Activated CD4-positive, alpha-beta T cell treated with anti-CD3 and anti-CD28 coated beads, Interleukin-2, Interleukin-6, amounts not matched to agents 100 ng/mL and 50 ng/mL, durations not matched to agents 16 hours and 8 hours (primary cell): ENCODE results near the gene NOC2L.
A peak's percentile ranks its signal among the peaks of the same experiment; 100 is the strongest.

Experiments used
- DNase-seq: peaks from one replicate; pipeline ENCODE4 v3.0.0-alpha.2; 2020

NOC2L gene

GRCh38 chr1:974293-974640 is 15.2 kb upstream of the NOC2L start:
- no peak for DNase-seq

GRCh38 chr1:973459-974292 is 14.6 kb upstream of the NOC2L start:
- DNase-seq = no peak

GRCh38 chr1:972726-973458 is 13.8 kb upstream of the NOC2L start:
- no peak for DNase-seq

DNA sequence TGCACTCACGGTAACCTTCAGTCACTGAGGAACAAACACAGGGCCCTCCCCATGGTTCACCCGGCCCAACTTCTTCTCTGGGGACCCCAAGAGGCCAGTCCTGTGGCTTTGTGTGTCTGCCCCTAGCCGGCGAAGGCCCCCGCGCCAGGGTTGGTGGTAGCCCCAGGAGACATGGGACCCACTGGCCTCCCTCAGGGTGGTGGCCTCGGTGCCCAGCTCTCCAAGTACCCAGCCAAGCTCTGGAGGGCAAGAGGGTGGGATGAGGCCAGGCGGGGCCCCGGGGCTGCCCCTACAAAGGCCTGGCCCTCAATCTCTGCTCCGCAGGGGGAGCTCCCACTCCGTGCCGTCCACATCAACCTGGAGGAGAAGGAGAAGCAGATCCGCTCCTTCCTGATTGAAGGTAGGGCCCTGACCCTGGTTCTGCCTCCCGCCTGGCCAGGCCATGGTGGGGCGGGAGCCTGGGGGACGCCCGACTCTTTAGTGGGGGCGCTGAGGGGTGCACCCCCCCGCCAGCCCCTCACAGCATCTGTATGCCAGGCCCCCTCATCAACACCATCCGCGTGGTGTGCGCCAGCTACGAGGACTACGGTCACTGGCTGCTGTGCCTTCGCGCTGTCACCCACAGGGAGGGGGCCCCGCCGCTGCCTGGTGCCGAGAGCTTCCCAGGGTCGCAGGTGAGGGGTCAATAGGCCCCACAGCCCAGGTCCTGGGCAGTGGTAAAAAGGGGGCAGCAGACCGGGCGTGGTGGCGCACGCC is 12.9 kb upstream of the NOC2L start:
- no peak for DNase-seq

DNA sequence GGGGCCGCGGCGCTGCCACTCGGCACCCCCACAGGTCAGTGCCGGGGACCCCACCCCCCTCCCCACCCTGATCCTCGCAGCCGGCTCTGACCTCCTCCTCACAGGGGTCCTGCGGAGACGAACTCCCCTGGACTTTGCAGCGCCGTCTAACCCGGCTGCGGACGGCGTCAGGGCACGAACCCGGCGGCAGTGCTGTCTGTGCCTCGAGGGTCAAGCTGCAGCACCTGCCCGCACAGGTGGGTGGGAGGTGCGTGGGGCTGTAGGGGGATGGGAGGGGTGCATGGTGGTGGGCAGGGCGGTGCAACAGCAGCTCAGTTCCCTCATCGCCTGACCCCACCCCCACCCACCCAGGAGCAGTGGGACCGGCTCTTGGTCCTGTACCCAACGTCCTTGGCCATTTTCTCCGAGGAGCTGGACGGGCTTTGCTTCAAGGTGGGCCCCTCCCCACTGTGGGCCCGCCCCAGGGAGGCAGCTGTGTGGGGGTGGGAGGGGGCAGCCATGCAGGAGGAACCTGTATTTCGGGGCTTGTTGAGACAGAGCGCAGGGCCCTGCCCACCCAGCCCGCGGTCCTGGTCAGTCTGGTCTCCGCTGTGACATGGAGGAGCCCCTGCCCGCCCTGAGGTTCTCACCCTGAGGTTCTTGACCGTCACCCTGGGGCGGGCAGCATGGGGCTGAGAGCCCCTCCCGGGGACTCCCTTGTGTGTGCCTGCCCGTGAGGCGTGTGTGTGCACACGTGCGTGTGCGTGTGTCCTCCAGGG is 12.1 kb upstream of the NOC2L start:
- no peak for DNase-seq

DNA sequence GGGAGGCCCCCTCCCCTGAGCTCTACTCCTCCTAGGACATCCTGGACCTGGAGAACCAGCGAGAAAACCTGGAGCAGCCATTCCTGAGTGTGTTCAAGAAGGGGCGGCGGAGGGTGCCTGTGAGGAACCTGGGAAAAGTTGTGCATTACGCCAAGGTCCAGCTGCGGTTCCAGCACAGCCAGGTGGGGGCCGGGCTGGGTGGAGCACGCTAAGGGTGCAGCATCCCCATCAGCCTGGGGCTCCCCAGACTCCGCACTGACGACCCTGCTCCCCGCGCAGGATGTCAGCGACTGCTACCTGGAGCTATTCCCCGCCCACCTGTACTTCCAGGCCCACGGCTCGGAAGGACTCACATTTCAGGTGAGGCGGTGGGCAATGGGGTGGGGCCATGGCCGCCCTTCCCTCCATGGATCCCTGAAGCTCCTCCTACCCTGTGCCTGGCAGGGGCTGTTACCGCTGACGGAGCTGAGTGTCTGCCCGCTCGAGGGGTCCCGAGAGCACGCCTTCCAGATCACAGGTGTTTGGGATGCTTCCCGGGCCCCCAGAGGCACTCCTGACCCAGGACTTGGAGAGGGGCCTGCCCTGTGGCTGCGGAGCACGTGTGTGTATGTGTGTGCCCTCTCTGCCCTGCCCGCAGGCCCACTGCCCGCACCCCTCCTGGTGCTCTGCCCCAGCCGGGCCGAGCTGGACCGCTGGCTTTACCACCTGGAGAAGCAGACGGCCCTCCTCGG is 11.4 kb upstream of the NOC2L start:
- DNase-seq = no peak

DNA sequence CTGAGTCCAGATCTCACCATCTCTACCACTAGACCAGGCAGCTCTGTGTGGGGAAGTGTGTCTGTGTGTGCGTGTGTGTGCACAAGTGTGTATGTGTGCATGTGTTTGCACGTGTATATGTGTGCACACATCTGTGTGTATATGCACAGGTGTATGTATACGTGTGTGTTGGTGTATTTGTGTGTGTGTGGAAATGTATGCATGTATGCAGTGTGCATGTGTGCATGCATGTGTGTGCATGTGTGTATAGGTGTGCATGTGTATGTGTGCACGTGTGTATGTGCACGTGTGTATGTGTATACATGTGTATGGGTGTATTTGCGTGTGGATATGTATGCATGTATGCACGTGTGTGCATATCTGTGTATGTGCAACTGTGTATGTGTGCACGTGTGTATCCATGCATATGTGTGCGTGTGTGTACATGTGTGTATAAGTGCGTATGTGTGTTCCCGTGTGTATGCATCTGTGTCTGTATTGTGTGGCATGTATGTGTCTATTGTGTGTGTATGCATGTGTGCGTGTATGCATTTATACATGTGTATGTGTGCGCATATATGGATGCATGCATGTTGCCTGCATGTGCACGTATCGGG is 10.3 kb upstream of the NOC2L start:
- no peak for DNase-seq

GRCh38 chr1:967466-968343 is 8.6 kb upstream of the NOC2L start:
- DNase-seq = no peak

GRCh38 chr1:966704-967300 is 7.7 kb upstream of the NOC2L start:
- peak; percentile 88 for DNase-seq

DNA sequence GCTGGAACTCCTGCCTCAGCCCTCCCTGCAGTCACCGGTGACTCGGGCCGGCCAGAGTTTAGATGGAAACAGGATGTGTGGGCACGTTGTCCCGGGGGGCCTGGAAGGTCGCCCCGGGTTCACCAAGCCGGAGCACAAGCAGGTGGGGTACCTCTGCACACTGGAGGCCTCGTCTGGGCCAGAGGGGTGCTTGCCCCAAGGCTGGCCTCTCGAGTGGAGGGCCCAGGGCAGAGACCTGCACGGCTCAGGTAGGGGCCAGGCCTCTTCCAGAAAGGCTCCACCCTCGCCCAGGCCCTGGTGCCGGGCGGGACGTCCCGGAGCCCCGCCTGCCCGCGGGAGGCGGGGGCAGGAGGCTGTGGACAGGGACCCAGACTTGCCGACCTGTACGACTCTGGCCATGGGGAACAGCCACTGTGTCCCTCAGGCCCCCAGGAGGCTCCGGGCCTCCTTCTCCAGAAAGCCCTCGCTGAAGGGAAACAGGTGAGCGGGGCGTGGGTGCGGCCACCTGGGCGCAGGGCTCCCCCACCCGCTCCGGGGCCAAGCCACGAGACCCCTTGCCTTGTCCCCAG is 7.2 kb upstream of the NOC2L start, which contains the start of gene PLEKHN1:
PLEKHN1 (plus strand) TSS at position 348 of the 569 bp plus-strand sequence; CDS start at position 398, 50 bp downstream.
- peak; percentile 45 for DNase-seq

- no peak for DNase-seq
Measured at GRCh38 chr1:965526-966134, 6.6 kb upstream of the NOC2L start.

GRCh38 chr1:964691-965525 is 5.9 kb upstream of the NOC2L start:
- DNase-seq = no peak

- DNase-seq = no peak
Measured at GRCh38 chr1:963746-964525, 4.9 kb upstream of the NOC2L start.

GRCh38 chr1:963301-963651 is 4.2 kb upstream of the NOC2L start:
- DNase-seq = no peak

DNA sequence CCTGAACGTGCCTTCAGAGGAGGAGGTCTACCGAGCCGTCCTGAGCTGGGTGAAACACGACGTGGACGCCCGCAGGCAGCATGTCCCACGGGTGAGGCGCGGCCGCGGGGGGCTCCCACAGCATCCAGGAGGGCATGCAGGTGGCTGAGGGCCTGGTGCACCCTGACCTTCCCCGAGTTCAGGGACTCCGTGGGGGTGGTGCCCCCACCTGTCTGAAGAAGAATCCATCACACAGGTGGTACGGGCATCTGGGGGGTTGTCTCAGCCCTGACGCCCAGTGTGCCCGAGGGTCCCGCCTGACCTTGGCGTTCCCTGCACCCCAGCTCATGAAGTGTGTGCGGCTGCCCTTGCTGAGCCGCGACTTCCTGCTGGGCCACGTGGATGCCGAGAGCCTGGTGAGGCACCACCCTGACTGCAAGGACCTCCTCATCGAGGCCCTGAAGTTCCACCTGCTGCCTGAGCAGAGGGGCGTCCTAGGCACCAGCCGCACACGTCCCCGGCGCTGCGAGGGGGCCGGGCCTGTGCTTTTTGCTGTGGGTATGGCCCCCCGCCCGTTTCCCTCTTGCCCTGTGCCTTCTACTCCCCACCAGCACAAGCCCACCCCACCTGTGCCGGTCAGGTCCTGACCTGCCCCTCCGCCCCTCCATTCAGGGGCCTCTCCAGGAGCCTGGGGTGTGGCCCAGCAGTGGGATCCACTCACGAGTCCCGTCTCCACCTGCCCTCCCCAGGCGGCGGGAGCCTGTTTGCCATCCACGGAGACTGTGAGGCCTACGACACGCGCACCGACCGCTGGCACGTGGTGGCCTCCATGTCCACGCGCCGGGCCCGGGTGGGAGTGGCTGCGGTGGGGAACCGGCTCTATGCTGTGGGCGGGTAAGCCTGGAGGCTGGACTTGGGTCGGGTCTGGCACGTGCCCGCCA is 3.6 kb upstream of the NOC2L start:
- no peak for DNase-seq

- no peak for DNase-seq
Measured at GRCh38 chr1:961132-961669, 2.1 kb upstream of the NOC2L start.
